GM12878 (cell line): ENCODE results near the gene KRTAP4-7. TPM values are rescaled to one million over a fixed set of nuclear protein-coding genes. Genes with fewer than 3 reads are reported as not detected.
"Not testable (repeated sequence)": the region's sequence is repeated elsewhere in the genome, so short reads cannot be mapped to it uniquely, and the experiment has no call there.

ENCODE experiments used
- ATAC-seq: fragments of 200-7000 bp; cut with Tn5 transposase; 3 replicates; pipeline ENCODE4 v1.9.1; 2020; ENCODE audit warnings: mild to moderate bottlenecking, moderate library complexity
- BruUV-seq: library from RNA; stranded (reverse); fragments of 400-500 nt; replicated peaks from 2 replicates; lab custom pipeline; 2021; lab: Mats Ljungman, UMichigan
- CTCF ChIA-PET: fragments of 300-600 bp; sonication (Branson Sonifier 250); formaldehyde crosslinking; extraction: SDS; loops from one replicate; lab custom pipeline; 2021; ENCODE audit warnings: inconsistent platforms; lab: Yijun Ruan, JAX
- POLR2A ChIA-PET: fragments of 350-600 bp; formaldehyde crosslinking; extraction: SDS; loops from one replicate; lab custom pipeline; 2021; ENCODE audit warnings: inconsistent platforms; lab: Charles Lee
- RAD21 ChIA-PET: fragments of 300-600 bp; sonication (Branson Sonifier 250); formaldehyde crosslinking; loops from one replicate; lab custom pipeline; 2023; ENCODE audit warnings: antibody characterized with exemption; ENCODE audit not compliant: unreplicated experiment; lab: Charles Lee
- SMC1A ChIA-PET: fragments of 300-600 bp; sonication (Branson Sonifier 250); formaldehyde crosslinking; loops from one replicate; lab custom pipeline; 2023; ENCODE audit not compliant: unreplicated experiment, uncharacterized antibody; lab: Charles Lee
- DNase-seq: peaks from one replicate; pipeline ENCODE4 v3.0.0-alpha.2; 2011; ENCODE audit warnings: low read depth, low spot score
- FAIRE-seq: peaks from 3 replicates; lab custom pipeline; 2011; peaks lifted over from hg19 to GRCh38; lab: Jason Lieb, UNC
- H2AFZ ChIP-seq: 2 replicates; pipeline ENCODE4 v1.6.0; 2011; ENCODE audit warnings: low read depth, low read length, control low read depth; ENCODE audit not compliant: control insufficient read depth
- H3K27ac ChIP-seq: 2 replicates; pipeline ENCODE4 v1.5.1; 2011; ENCODE audit warnings: control low read depth; ENCODE audit not compliant: control insufficient read depth, insufficient read depth
- H3K27me3 ChIP-seq, 2 experiments: replicated peaks in 1 of 2; 2 replicates each; pipeline versions ENCODE4 v1.6.0 to v1.6.1; 2011; ENCODE audit warnings: low read length in 1 of 2; ENCODE audit not compliant: control insufficient read depth in 2 of 2, insufficient read depth in 2 of 2
- H3K36me3 ChIP-seq, 2 experiments: 2 replicates each; pipeline ENCODE4 v1.5.1; 2011; ENCODE audit warnings: low read length in 1 of 2; ENCODE audit not compliant: control insufficient read depth in 2 of 2, insufficient read depth in 2 of 2
- H3K4me1 ChIP-seq: 2 replicates; pipeline ENCODE4 v1.6.1; 2011; ENCODE audit warnings: mild to moderate bottlenecking, low read length, moderate library complexity, mixed read lengths; ENCODE audit not compliant: control insufficient read depth, insufficient read depth
- H3K4me2 ChIP-seq: 2 replicates; pipeline ENCODE4 v1.6.0; 2011; ENCODE audit warnings: control low read depth; ENCODE audit not compliant: control insufficient read depth, insufficient read depth
- H3K4me3 ChIP-seq: fragments of 200-600 bp; sonication (generic); 2 replicates; pipeline ENCODE4 v1.5.1; 2016
- H3K79me2 ChIP-seq: 2 replicates; pipeline ENCODE4 v1.6.0; 2011; ENCODE audit warnings: low read length; ENCODE audit not compliant: control insufficient read depth, insufficient read depth
- H3K9ac ChIP-seq: 2 replicates; pipeline ENCODE4 v1.8.0; 2011; ENCODE audit warnings: low read length, control low read depth, mixed read lengths; ENCODE audit not compliant: control insufficient read depth, insufficient read depth
- H3K9me3 ChIP-seq: replicated peaks from 3 replicates; pipeline ENCODE4 v1.5.1; 2011; ENCODE audit warnings: mild to moderate bottlenecking, low read length; ENCODE audit not compliant: control insufficient read depth, insufficient read depth
- H4K20me1 ChIP-seq: 2 replicates; pipeline ENCODE4 v1.6.0; 2011; ENCODE audit not compliant: control insufficient read depth, insufficient read depth
- BCL3 ChIP-seq: IDR thresholded peaks from 2 replicates; pipeline ENCODE4 v1.6.1; 2011; ENCODE audit warnings: borderline replicate concordance, low read depth, mild to moderate bottlenecking, moderate library complexity, low read length; ENCODE audit not compliant: insufficient read depth, poor library complexity, severe bottlenecking
- IKZF2 ChIP-seq, 2 experiments: fragments of 450-650 bp; IDR thresholded peaks; 2 replicates each; pipeline ENCODE4 v1.6.1; 2017; ENCODE audit warnings: mild to moderate bottlenecking in 2 of 2, moderate library complexity in 2 of 2
- PRDM15 ChIP-seq: fragments of 450-650 bp; formaldehyde crosslinking; IDR thresholded peaks from 2 replicates; pipeline ENCODE4 v1.4.0; 2020; ENCODE audit warnings: mild to moderate bottlenecking, moderate library complexity
- RB1 ChIP-seq: fragments of 450-650 bp; formaldehyde crosslinking; IDR thresholded peaks from 2 replicates; pipeline ENCODE4 v1.6.1; 2017; ENCODE audit warnings: mild to moderate bottlenecking, borderline replicate concordance
- REST ChIP-seq: IDR thresholded peaks from 2 replicates; pipeline ENCODE4 v1.6.1; 2012; ENCODE audit warnings: mild to moderate bottlenecking, low read depth, low read length
- RUNX3 ChIP-seq: IDR thresholded peaks from 2 replicates; pipeline ENCODE4 v1.6.1; 2012; ENCODE audit warnings: low read length, inconsistent platforms
- SMAD5 ChIP-seq: IDR thresholded peaks from 2 replicates; pipeline ENCODE4 v1.6.1; 2016; ENCODE audit warnings: antibody characterized with exemption, low read depth
- WGBS: methylation state at CpG from one replicate; pipeline ENCODE4 v1.1.6; 2016; ENCODE audit warnings: low lambda C conversion rate; ENCODE audit not compliant: insufficient replicate concordance, insufficient coverage; ENCODE audit errors: missing lambda C conversion rate; 5-methylcytosine and 5-hydroxymethylcytosine counted together
- in situ Hi-C: fragments of 300-500 bp; cut with MboI; formaldehyde crosslinking; loops from 9 replicates; pipeline ENCODE4 v1.14.3; 2018; ENCODE audit warnings: mixed read lengths
- intact Hi-C: fragments of 100-400 bp; cut with micrococcal nuclease; formaldehyde crosslinking; loops from one replicate; pipeline ENCODE4 v1.14.2; 2022; ENCODE audit not compliant: unreplicated experiment
- polyA plus RNA-seq, 11 experiments: library from polyadenylated mRNA; depleted of rRNA in 4 of 11; unstranded in 6 of 11; stranded (reverse) in 5 of 11; fragments of >200 nt; fragmentation: Nextera tagmentation in 4 of 11; fragmentation: Illumina TruSeq in 1 of 11; extraction: Ambion mirVana in 4 of 11; extraction: Trizol in 1 of 11; gene quantifications; 1 replicate in 1 of 11; 2 replicates in 10 of 11; pipeline versions ENCODE4 v1.2.1 to v1.2.3, GENCODE V29; 2011 to 2016; ENCODE audit warnings: inconsistent platforms in 2 of 11, missing spikeins in 2 of 11, low read depth in 1 of 11
- total RNA-seq, 4 experiments: library from RNA; depleted of rRNA in 3 of 4; stranded (reverse); fragments of >200 nt in 3 of 4; fragmentation: Illumina TruSeq in 1 of 4; extraction: Trizol in 1 of 4; gene quantifications; 2 replicates each; pipeline versions ENCODE4 v1.2.1 to v1.2.3, GENCODE V29; 2013 to 2021

Gene KRTAP4-7
- total and polyA plus RNA-seq, 10 of the 15 experiments (the other 5 are each of a cell fraction or from before 2014, with no cell fraction given), result not detected

GRCh38 chr17:41123991-41124371 lies 40.0 kb downstream of the KRTAP4-7 start, which contains the start of gene KRTAP4-12:
KRTAP4-12 (minus strand) TSS chr17:41124182; CDS start chr17:41124122, 60 bp downstream.
- H3K9ac ChIP-seq, in situ Hi-C loops, H3K27ac ChIP-seq, H3K79me2 ChIP-seq, H3K27me3 ChIP-seq, H3K9me3 ChIP-seq, SMC1A ChIA-PET, H3K4me2 ChIP-seq, POLR2A ChIA-PET, ATAC-seq, H3K4me3 ChIP-seq, H3K4me1 ChIP-seq, BruUV-seq, H3K36me3 ChIP-seq, H4K20me1 ChIP-seq, H2AFZ ChIP-seq, DNase-seq, intact Hi-C loops, RAD21 ChIA-PET, FAIRE-seq: not testable (repeated sequence)
- WGBS, result 18% methylated on average over 3 of the region's 3 CpGs
- CTCF ChIA-PET, result interaction anchor here (0.5 kb wide), 1 partner anchor 431 kb away, joined by 3 read pairs; no protein-coding TSS in a partner anchor

- 50% methylated on average over 2 of the region's 2 CpGs for whole genome bisulfite sequencing
- CTCF ChIA-PET, result no interaction called here
- RAD21 ChIA-PET, result no interaction called here
- TF ChIP-seq BCL3, result no peak
- no peak for TF ChIP-seq IKZF2 (IDR thresholded peaks at IDR 0.05)
- TF ChIP-seq PRDM15 (CRISPR knock-in tag), result no peak
- TF ChIP-seq RB1, result no peak
- TF ChIP-seq SMAD5, result no peak
- TF ChIP-seq RUNX3, result no peak
- TF ChIP-seq REST, result no peak
These were observed 41.1 kb downstream of the KRTAP4-7 start for GRCh38 chr17:41125064-41125463.

More at GRCh38 chr17:41125064-41125463, 41.1 kb downstream of the KRTAP4-7 start:
- Histone ChIP-seq H3K36me3 (no peaks in the 10 kb centered on the region), H4K20me1 (no peaks in the 10 kb centered on the region), H3K9me3 (no peaks in the 10 kb centered on the region), H3K4me3 (no peak overlapping the region), H3K4me1 (no peaks in the 10 kb centered on the region), H3K27ac (no peak overlapping the region), H3K79me2 (no peaks in the 10 kb centered on the region), H3K4me2 (no peak overlapping the region), H3K9ac (no peak overlapping the region), H3K27me3 (no peaks in the 10 kb centered on the region), H2AFZ (no peak overlapping the region)
- no peak for DNase-seq
- no TSS peak for BruUV-seq
- SMC1A ChIA-PET, result no interaction called here
- intact Hi-C loops, result no loop called here
- POLR2A ChIA-PET, result no interaction called here
- no peak for FAIRE-seq
- ATAC-seq, result no peak
- in situ Hi-C loops, result no loop called here
